ENCODE measurements around the gene SPINK4.

The SPINK4 gene

DNA sequence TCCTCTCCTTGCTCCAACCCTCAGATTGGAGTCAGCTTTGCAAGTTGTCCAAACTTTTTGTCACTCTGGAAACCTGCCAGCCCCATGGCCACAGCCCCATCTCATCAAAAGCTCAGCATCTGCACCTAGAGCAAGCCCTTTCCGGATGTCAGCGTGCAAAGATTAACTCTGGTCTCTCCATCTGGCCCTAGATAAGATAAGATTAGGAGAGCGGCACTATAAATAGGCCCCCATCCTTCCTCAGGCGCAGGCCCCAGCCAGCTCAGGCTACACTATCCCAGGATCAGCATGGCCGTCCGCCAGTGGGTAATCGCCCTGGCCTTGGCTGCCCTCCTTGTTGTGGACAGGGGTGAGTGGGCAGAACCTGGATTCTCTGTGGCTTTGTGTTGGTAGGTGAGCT, at the start of gene SPINK4:
Gene SPINK4 (plus strand): TSS at position 247 of the 400 bp plus-strand sequence. CDS start 42 bp downstream, at position 289.
- no peak for DNase-seq (ENCODE audit: low read depth in 1 of 2, low spot score in 1 of 2)

DNA sequence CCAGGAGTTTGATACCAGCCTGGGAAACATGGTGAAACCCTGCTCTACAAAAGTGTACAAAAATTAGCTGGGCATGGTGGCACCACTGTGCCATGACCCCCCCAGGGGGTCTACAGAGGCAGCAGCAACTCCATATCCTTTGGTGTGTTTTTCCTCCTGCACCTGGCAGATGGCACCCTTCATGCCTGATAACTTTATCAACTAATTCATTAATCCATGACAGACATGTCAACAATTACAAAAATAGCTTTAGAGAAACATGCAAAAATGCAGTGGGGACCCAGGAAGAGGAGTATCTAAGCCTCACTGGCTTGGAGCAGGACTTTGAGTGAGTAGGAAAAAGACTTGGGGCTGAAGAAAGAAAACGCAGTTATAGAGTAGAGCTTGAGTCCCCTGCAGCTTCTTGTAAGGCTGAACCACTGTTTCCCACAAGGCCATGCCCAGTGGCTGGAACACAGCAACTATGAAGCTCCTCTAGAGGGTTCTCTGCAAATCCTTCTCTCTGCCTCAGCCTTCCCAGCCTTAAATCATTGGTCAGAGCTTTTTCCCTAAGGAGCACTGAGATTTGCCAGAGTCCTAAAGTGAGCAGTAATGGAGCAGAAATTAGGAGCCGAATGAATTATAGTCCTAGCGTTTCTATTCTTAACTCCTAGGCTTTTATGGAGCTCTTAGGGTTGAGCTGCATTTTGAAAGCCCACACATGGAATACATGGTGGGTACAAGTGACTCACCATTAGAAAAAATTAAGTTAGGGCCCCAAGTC, 47.3 kb upstream of the SPINK4 start:
- no peak for DNase-seq (ENCODE audit: low read depth in 1 of 2, low spot score in 1 of 2)

DNA sequence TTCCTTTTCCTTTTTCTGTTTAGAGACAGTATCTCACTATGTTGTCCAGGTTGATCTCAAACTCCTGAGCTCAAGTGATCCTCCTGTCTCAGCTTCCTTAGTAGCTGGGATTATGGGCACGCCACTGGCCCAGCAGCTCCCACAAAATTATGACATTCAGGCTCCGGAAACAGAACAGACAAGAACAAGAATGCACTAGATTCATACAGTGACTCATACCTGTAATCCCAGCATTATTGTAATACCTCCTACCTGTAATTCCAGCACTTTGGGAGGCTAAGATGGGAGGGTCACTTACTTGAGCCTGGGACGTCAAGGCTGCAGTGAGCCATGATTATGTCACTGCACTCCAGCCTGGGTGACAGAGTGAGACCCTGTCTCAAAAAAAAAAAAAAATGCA, 46.1 kb upstream of the SPINK4 start:
- DNase-seq (ENCODE audit: low read depth in 1 of 2, low spot score in 1 of 2), result no peak

GRCh38 chr9:33196736-33197135, 43.2 kb upstream of the SPINK4 start:
- DNase-seq (ENCODE audit: low read depth in 1 of 2, low spot score in 1 of 2), result no peak

- no peak for DNase-seq (ENCODE audit: low read depth in 1 of 2, low spot score in 1 of 2)
These were observed 42.5 kb upstream of the SPINK4 start for GRCh38 chr9:33197279-33198152.

GRCh38 chr9:33198165-33198564, 41.8 kb upstream of the SPINK4 start:
- DNase-seq (ENCODE audit: low read depth in 1 of 2, low spot score in 1 of 2), result no peak

DNA sequence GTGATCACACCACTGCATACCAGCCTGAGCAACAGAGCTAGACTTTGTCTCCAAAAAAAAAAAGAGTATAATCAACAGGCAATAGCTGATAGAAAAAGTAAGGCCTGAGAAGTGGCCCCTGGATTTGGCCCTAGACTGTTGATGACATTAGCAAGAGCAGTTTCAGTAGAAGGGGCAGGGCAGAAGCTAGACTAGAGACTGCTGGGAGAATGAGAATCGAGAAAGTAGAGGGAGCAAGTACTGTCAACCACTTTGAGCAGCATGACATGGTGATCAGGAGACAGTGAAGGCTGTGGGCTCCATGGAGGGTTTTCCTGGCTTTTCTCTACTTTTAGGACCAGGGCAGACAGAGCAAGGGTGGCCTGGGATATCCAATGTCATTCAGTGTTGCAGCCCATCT, 37.9 kb upstream of the SPINK4 start:
- DNase-seq (ENCODE audit: low read depth in 1 of 2, low spot score in 1 of 2), result no peak

GRCh38 chr9:33202552-33203201, 37.3 kb upstream of the SPINK4 start:
- DNase-seq (ENCODE audit: low read depth in 1 of 2, low spot score in 1 of 2), result peak in 1 of 2 donors; percentile 2

DNA sequence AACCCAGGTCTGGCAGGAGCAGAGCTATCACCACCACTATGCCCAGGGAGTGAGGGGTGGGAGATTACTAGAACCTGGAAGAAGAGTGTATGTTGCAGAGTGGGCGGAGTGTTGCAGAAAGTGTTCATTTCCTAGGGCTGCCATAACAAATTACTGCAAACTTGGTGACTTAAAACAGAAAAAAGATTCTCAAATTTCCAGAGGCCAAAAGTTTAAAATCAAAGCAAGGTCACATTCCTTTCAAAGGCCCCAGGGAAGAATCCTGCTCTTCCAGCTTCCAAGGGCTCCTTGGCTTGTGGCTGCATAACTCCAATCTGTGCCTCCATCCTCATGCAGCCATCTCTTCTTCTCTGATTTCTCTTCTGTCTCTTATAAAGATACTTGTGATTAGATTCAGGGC, 30.6 kb upstream of the SPINK4 start:
- no peak for DNase-seq (ENCODE audit: low read depth in 1 of 2, low spot score in 1 of 2)

GRCh38 chr9:33210006-33210715, 29.8 kb upstream of the SPINK4 start:
- no peak for DNase-seq (ENCODE audit: low read depth in 1 of 2, low spot score in 1 of 2)

DNA sequence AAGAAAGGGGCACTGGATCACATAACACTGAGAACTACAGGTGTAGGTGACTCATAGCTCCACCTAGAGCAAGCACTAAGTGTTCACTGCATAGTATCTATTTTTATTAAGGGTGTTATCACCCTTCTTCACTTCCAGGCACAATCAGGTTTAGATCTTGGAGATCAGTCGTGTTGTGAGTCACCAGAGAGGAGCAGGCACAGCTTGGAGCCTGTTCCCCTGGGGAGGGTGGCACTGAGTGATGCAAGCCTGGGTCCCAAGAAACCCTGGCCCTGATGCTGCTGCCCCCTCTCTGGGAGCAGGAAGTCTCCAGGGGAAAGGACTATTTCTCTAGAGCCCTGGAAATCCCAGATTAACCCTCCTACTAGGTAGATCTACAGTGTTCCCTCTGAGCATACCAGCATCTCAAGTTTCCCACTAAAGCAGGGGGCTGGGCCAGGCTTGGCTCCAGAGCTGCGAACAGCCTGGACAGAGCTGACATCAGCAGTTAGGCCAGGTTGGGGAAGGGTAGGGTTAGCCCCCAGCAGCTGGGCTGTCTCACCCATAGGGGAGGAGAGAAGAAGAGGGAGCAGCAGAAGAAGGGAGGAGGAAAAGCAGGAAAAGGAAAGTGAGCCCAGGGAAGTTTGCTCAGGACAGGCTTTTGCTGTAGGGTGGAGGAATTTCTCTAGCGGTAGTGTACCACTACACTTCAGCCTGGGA, 28.1 kb upstream of the SPINK4 start:
- no peak for DNase-seq (ENCODE audit: low read depth in 1 of 2, low spot score in 1 of 2)

DNA sequence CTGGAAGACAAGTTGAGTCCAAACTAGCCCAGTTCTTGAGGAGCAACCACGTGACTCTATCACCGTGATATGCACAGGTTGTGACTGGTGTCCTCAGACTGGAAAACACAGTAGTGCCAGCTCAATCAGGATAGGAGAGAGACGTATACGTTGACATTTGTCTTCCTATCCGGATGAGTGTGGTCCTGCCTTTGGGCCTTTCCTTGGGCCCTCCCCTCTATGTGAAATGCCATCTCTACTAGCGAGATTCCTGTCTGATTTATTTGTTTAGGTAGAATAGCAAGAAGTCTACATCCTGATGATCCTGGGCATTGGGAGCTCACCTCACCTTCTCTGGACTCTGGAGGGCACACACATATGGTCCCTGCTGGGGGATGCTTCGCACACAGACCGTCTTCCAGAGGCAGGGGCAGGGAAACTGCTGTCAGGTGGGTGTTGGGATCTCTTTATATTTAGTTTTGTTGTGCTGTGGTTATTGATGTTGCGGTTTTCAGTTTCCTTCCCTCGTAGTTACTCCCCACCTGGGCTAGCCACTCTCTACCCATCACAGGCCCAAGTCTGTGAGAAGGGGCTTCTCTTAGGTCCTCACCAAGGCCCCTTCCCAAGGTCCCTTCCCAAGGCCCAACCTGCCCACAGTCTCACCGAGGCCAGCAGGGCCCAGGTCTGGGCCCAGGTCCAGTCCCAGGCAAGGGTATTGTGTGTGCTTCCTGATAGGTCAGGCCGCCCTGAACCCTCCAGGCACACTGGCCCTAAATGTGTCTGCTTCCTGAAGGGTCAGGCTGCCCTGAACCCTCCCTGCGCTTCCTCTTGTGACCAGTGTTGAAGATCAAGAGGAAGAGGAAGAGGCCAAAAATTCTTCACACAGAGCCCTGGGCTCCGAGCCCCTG, 19.0 kb upstream of the SPINK4 start:
- DNase-seq (ENCODE audit: low read depth in 1 of 2, low spot score in 1 of 2), result no peak

GRCh38 chr9:33221568-33221884, 18.4 kb upstream of the SPINK4 start:
- no peak for DNase-seq (ENCODE audit: low read depth in 1 of 2, low spot score in 1 of 2)

- no peak for DNase-seq (ENCODE audit: low read depth in 1 of 2, low spot score in 1 of 2)
These were observed 17.9 kb upstream of the SPINK4 start for GRCh38 chr9:33222031-33222430.

GRCh38 chr9:33223696-33224095, 16.3 kb upstream of the SPINK4 start:
- DNase-seq (ENCODE audit: low read depth in 1 of 2, low spot score in 1 of 2), result no peak

GRCh38 chr9:33225319-33226147, 14.4 kb upstream of the SPINK4 start:
- DNase-seq (ENCODE audit: low read depth in 1 of 2, low spot score in 1 of 2), result peak; percentile 51 to 73

DNA sequence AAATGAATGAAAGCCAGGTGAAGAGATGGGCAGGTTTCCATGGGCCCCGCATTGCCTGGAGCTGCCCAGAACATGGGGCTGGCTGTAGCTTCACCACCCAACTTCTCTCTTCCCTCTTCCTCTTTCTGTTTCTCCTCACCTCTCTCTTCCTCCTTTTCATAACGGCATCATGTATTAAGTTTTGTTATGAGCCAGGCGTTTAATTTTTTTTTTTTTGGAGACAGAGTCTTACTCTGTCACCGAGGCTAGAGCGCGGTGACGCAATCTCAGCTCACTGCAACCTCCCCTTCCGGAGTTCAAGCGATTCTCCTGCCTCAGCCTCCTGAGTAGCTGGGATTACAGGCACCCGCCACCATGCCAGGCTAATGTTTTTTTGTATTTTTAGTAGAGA, 13.0 kb upstream of the SPINK4 start:
- no peak for DNase-seq (ENCODE audit: low read depth in 1 of 2, low spot score in 1 of 2)

- DNase-seq (ENCODE audit: low read depth in 1 of 2, low spot score in 1 of 2), result no peak
These were observed 12.2 kb upstream of the SPINK4 start for GRCh38 chr9:33227741-33228140.

GRCh38 chr9:33228606-33229005, 11.4 kb upstream of the SPINK4 start:
- DNase-seq (ENCODE audit: low read depth in 1 of 2, low spot score in 1 of 2), result no peak
